HG03342 (cell line): Measurements from ENCODE around the gene FAAH.
"Not testable (repeated sequence)": the region's sequence is repeated elsewhere in the genome, so short reads cannot be mapped to it uniquely, and the experiment has no call there.

Source experiments
- ATAC-seq: cut with Tn5 transposase; IDR thresholded peaks from one replicate; pipeline ENCODE4 v1.9.1; 2021; ENCODE audit warnings: mild to moderate bottlenecking, moderate library complexity; ENCODE audit not compliant: unreplicated experiment

FAAH gene

DNA sequence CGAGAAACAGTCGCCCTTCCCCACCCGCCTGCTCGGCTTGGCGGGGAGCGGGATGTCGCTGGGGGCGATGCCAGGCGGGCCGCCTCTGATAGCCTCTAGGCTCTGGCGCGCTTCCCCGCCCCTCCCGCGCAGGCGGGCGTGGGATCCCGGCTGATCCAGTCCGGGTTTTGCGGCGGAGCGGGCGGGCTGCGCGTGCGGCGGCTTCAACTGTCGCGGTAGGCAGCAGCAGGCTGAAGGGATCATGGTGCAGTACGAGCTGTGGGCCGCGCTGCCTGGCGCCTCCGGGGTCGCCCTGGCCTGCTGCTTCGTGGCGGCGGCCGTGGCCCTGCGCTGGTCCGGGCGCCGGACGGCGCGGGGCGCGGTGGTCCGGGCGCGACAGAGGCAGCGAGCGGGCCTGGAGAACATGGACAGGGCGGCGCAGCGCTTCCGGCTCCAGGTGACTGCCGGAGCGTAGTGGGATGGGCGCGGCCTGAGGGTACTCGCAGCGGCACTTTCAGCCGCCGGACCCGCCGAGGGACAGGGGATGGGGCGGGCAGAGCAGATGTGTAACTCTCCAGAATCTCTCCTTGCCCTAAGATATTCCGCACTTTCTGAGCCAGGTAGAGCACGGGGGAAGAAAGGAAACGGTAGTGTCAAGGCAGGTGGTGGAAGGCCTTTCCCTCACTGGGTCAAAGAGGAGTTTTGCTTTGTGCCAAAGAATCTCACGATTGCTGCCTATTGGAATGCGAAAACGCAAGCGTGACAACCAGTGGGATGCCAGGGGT lies at the start of gene FAAH:
Gene FAAH (plus strand): TSS at position 210 of the 764 bp plus-strand sequence. CDS start 32 bp downstream, at position 242.
- no peak for ATAC-seq

DNA sequence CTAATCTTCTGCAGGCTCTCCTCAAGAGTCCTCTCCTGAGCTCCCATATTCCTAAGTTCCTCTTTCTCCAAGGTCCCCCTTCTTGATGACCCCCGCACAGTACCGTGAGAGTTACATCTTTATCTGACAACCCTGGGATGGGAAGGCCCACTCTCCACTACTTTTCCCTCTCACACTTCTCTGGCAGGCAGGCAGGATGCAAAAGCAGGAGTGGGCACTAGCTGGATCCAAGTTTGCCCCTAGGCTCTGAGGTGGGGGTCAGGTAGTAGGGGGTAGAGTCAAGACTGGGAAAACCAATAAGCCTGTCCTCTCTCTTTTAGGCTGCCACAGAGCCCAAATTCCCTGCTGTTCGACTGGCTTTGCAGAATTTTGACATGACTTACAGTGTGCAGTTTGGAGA lies 49.6 kb upstream of the FAAH start:
- ATAC-seq, result no peak

DNA sequence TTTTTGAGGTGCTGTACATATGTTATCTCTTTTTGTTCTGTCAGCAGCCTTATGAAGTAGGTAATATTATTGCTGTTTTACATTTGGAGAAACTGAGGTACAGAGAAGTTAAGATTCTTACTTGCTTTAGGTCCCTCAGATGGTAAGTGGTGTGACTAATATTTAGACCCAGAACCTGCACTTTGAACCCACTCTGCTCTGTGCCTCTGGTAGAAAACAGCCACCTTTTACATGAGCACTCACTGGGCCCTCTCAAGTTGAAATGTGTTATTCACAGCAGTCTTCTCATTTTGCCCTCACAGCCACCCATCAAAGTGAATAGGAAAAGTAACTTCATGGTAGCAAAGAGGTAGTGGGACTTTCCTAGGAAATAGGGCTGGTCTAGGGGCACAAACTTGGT lies 48.8 kb upstream of the FAAH start:
- ATAC-seq, result no peak

DNA sequence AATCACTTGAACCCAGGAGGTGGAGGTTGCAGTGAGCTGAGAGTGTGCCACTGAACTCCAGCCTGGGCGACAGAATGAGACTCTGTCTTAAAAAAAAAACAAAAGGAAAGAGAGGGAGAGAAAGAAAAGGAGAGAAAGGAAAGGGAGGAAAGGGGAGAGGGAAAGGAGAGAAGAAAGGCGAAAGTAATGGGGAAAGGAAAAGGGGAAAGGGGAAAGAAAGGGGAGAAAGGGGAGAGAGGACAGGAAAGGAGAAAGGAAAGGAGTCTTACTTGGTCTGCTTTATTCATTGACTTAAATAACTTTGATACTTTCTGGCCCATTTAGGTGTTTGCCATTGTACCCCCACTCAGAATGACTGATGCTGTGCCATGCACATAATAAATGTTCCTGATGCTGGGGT lies 41.8 kb upstream of the FAAH start:
- no peak for ATAC-seq

DNA sequence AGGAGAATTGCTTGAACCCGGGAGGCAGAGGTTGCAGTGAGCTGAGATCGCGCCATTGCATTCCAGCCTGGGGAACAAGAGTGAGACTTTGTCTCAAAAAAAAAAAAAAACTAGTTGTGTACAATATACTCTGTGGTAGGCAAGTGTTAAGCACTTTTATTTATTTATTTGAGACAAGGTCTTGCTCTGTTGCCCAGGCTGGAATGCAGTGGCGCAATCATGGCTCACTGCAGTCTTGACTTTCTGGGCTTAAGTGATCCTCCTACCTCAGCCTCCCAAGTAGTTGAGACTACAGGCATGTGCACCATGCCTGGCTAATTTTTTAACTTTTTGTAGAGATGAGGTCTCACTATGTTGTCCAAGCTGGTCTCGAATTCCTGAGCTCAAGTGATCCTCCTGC lies 38.2 kb upstream of the FAAH start:
- not testable (repeated sequence) for ATAC-seq

DNA sequence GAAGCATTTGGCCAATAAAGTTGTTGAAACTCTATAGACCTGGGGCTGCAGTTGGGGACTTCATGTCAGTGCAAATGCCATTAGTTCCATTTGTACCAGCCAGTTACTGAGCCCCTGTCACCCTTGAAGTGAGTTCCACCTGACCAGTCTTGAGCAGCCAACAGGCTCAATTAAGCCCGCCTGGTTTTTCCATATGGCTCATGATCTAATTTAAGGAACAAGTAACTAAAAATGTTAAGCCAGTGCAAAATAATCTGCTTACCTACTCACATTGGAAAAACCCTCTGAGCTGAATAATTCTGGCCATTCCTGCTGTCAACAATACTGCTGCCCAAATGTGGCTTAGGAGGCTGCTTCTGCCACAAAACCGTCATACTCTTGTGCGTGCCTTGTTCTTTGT lies 32.0 kb upstream of the FAAH start:
- no peak for ATAC-seq

DNA sequence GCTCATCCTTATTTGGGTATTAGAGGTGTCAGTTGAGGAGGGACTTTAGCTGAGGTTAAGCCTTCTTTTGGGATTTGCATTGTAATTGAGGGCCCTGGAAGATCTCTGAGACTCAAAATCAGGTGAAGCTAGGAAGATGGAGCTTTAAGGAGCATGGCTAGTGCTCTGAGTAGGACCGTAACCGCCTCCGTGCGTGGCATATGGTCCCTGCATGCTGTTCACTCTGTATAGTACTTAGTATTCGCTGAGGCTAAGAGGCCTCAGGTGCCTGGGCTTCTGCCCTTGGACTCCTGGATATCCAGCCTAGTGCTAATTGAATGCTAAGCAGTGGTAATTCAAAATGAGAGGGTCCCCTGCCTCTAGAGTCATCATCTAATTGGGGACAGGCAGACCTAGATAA lies 31.0 kb upstream of the FAAH start:
- ATAC-seq, result no peak

DNA sequence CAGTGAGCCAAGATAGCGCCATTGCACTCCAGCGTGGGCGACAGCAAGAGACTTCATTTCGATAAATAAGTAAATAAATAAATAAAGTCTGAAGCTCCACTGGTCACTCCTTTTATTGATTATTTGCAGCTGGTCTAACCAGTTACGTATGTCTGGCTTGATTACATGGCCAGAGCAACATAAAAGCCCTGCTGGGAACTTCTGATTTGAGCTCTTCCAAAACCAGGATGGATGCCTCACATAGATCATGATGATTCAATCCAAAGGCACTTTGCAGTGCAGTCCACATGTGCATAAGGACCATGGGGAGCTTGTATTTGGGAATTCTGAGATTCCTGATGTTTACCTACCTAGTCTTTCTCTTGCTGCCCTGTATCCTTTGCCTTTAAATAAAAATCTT lies 29.5 kb upstream of the FAAH start:
- no peak for ATAC-seq

DNA sequence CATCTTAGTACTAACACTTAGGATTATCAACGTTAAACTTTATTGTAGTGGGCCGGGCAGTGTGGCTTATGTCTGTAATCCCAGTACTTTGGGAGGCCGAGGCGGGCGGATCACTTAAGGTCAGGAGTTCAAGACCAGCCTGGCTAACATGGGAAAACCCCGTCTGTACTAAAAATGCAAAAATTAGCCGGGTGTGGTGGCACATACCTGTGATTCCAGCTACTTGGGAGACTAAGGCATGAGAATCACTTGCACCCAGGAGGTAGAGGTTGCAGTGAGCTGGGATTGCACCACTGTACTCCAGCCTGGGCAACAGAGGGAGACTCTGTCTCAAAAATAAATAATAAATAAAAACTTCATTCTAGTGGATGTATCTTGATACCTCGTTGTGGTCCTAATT lies 28.3 kb upstream of the FAAH start:
- ATAC-seq, result not testable (repeated sequence)

DNA sequence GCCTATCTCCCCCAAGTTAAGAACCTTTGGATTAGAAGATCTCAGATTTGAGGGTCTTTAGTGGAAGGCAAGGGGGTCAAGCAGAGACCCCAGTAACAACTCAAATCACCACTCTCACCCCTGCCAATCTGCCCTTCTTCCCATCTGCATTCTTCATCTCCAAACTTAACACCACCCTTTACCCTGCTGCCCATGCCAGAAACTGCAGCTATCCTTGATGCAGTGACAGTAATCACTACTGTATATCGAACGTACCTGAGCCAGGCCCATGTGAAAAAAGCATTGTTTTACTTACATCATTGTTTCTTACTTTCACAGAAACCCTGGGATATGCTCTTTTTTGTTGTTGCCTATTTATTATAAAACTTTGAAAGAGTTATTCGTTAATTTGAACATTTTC lies 27.0 kb upstream of the FAAH start:
- no peak for ATAC-seq

DNA sequence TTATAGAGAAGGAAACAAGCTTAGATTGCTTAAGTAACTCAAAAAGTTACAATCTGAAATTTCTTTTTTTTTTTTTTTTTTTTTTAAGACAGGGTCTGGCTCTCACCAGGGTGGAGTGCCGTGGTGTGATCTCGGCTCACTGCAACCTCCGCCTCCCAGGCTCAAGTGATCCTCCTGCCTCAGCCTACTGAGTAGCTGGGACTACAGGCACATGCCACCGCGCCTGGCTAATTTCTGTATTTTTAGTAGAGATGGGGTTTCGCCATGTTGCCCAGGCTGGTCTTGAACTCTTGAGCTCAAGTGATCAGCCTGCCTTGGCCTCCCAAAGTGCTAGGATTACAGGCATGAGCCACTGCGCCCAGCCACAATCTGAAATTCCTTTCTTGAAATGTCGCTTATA lies 26.4 kb upstream of the FAAH start:
- not testable (repeated sequence) for ATAC-seq

DNA sequence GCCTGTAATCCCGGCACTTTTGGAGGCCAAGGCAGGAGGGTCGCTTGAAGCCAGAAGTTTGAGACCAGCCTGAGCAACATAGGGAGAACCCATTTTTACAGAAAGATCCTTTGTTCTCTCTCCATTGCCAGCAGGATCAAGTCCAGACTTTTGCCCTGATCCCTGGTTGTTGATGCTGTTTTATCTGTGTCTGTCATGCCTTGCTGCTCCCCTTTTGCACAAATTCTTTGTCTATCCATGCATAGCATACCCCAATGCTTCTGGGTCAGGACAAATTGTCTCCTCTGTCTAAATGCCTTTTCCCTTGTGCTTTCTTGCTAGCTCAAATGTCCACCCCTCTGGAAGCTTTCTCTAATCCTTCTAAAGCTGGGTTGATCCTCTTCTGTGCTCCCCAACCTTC lies 25.3 kb upstream of the FAAH start:
- no peak for ATAC-seq

DNA sequence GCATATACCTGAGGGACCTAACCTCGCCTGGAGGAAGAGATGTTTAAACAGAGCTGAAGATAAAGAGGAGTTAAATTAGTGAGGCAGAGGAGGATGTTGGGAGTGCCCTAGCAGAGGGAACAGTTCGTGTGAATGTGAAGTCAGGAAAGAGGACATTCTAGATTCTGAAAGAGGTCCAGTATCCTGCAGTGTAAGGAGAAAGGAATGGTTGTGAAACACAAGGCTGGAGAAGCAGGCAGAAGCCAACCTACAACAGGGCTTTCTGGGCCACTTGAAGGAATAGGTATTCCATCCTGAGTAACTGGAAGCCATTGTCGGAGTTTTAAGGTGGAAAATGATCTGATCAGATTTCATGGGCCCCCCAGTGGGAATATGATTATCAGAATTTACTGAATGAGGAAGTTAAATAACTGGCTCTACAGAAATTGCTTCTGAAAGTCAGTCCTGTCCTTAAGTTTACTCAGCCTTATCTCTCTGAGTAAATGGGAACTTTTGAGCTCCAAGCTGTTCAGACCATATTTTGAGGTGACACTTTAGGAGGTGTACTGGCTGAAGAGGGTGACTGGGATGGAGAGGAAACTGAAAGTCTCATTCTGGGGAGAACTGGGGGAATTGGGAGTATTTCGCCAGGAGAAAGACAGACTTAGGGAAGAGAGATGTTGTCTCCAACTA lies 24.4 kb upstream of the FAAH start:
- ATAC-seq, result no peak

DNA sequence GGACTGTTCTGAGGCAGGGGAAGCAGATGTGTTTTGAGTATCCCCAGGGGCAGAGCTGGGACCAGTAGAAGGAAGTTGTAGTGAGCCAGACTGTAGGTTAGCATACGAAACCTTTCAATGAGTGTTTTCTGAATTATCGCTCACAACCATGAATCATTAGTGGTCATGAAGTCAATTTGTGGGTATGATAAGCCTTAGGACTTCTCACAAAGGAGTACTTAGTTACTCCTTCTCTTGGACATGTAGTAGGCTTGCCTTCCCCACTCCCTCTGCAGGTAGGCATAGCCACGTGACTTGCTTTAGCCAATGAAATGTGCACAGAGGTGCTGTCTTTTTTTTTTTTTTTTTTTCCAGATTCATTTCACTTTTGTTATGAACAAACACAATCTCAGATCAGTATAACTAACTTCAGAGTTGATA lies 23.9 kb upstream of the FAAH start:
- ATAC-seq, result no peak

DNA sequence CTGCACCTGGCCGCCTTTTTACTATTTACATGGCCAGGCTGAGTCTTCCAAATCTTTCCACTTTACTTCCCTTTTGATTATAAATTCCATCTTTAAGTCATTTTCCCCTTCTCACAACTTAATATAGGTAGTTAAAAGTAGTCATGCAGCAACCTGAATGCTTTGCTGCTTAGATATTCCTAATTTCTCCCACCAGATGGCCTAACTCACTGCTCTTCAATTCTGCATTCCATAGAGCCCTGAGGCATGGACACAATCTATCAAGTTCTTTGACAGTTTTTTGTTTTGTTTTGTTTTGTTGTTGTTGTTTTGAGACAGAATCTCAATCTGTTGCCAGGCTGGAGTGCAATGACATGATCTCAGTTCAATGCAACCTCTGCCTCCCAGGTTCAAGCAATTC lies 21.7 kb upstream of the FAAH start:
- ATAC-seq, result no peak

DNA sequence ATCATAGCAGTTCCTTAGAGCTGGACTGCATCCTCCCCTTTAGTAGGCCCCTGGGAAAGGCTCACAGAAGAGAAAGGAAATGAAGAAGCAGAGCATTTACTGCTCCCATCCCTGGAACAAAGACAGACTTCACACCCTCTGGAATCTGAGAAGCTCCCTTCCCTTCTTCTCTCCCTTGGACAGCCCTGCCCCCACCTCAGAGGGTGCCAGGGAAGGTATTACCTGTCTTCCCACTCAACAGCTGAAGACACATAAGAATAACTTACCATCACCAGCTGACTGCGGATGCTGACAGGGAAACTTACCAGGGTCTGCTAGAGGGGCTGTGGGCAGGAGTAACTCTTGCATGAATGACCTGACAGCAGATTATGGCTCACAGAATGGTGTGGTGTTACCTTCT lies 14.1 kb upstream of the FAAH start:
- no peak for ATAC-seq

DNA sequence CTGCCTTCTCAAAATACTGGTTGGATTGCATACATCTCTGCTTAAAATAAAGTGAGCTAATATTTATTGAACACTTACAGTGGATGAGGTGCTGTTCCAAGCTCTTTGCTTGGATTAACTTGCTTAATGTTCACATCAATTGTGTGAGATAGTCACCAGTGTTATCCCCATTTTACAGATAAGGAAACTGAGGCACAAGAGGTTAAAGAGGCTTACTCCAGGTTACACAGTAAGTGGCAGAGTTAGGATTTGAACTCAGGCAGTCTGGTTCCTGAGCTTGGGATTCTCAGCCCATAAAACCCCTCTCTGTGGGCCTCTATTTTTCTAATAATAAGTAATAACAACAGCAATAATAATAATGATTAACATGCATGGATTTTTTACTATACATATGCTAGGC lies 13.6 kb upstream of the FAAH start:
- no peak for ATAC-seq

DNA sequence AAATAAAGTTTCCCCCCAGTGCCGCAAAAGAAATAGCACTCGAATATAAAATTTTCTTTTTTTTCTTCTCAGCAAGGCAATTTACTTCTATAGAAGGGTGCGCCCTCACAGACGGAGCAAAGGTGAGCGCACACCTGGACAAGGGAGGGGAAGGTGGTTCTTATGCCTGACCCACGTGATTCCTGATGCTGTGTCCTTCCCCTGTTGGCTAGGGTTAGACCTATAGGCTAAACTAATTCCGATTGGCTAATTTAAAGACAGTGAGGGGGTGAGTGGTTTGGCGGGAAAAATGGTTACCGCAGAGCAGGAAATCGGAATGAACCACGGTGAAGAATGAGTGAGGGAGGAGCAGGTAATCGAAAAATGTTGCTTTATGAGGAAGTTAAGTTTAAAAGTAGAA lies 607 bp upstream of the FAAH start:
- no peak for ATAC-seq

DNA sequence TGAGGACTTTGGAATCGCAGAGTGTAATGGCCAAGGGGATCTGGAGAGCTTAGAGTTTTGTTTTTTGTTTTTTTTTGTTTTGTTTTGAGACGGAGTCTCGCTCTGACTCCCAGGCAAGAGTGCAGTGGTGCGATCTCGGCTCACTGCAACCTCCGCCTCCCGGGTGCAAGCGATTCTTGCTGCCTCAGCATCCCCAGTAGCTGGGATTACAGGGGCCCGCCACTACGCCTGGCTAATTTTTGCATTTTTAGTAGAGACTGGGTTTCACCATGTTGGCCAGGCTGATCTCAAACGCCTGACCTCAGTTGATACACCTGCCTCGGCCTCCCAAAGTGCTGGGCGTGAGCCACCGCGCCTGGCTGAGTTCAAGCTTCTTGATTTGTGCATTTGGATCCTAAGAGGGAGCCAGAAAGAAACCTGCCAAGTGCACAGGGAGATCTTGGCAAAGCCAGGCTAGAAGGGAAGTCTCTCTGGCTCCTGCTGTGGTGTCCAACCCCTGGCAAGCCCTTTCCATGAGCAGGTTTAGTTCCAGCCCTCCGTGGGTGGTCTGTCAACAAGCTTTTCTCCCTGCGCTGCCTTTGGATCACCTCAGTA lies 852 bp downstream of the FAAH start:
- ATAC-seq, result no peak

DNA sequence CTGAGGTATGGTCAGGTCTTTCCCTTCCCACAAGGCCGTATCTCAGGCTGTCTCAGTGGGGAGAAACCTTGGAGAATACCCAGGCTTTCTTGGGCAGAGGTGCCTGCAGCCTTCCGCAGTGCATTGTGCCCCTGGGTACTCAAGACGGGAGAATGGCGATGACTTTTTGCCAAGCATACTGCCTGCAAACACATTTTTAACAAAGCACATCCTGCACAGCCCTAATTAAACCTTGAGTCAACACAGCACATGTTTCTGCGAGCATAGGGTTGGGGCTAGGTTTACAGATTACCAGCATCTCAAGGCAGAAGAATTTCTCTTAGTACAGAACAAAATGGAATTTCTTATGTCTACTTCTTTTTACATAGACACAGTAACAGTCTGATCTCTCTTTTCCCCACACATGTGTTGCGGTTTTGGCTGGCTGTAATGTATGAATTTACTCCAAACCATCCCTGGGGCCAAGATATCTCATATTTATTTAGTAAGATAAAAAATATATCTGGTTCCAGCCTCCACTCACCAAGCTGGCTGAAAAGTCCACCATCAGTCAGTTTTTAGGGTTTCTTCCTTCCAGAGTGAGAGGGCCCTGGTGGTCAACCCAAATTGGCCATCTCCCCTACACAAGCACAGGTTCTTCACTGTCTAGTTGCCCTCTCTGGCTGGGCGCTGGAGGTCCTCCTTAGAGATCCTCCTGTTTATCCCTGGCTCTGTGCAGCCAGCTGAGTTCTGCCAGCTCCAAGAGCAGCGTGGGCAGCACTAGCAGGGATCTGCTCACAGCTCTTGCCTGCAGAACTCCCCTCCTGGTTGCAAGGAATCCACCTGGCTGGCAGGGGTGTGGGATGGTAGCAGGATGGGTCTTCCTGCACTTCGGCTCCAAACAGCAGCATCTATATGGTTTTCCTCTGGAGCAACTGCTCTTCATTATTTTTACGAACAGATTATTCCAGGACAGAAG lies 2.6 kb downstream of the FAAH start:
- no peak for ATAC-seq

DNA sequence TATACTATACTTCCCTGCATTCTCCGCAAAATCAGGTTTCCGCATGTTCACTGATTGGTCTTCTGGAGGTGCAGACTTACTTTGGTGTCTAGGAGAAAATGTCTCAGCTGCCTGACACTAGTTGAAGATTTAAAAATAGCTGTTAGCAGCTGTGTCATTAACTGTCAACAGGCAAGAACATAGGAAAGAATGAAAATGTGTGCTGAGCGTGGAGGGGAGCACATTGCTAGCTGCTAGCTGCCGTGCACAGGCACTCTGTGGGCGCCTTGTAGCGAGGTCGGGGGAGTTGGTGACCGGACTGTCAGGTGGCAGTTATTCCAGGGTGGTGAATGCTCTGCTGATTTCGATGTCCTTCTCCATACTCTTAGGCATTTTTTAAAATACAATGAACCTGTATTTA lies 5.2 kb downstream of the FAAH start:
- no peak for ATAC-seq
